Measurements from ENCODE around the gene AMPD2. TPM values are rescaled to one million over a fixed set of nuclear protein-coding genes. Genes with fewer than 3 reads are reported as not detected.

Gene AMPD2
- total and polyA plus RNA-seq, 7 experiments from 2014 or later = 26.2 to 403 (median 84.9) TPM

DNA sequence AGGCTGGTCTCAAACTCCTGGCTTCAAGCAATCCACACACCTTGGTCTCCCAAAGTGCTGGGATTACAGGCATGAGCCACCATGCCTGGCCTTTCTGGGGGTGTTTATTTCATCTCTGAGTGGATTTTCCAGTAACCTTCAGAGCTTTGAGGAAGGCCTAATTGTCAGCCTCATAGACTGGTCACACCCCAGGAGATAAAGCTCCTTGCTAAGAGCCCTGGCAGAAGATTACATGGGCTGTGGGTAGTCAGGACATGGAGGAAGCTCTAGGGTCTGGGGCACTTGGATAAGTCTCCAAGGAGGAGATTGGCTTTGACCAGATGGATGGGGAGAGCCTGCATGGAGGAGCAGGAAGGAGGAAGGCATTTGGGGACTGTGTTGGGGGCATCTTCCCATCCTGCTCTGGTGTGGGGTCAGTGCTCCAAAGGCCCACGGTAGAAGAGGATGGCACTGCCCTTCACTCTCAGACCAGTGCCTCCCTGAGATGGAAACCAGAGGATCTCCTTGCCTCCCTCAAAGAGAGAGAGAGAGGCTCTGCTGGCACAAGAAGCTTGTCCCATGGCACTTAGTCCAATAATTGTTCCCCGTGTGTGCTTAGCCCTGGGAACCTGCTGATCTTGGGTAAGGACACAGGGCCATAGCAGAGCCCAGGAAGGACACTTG, 21.6 kb downstream of the AMPD2 start:
- peaks cover 6 to 7% of the 10 kb centered on the region in 2 donors for H3K4me1 ChIP-seq (ENCODE audit: control insufficient read depth in 2 of 2, insufficient read depth in 2 of 2, low read length in 2 of 2)
- no peaks in the 10 kb centered on the region for H3K36me3 Mint-ChIP-seq
- CTCF ChIA-PET = interaction anchor here (0.7 to 9.2 kb wide), 26 partner anchors 9 to 391 kb away, joined by 3 to 116 read pairs (median 4); partner anchors contain the start of genes AHCYL1, GNAI3, GSTM2 and GSTM4
- DNase-seq = no peak
- no peak overlapping the region for H3K27ac ChIP-seq (ENCODE audit: low read depth, low read length)
- ATAC-seq = no peak
- peaks cover 0 to 3% (median 0%) of the 10 kb centered on the region in 11 donors for H3K9me3 Mint-ChIP-seq
- POLR2A ChIA-PET = interaction anchor here (1.0 to 1.9 kb wide), 5 partner anchors 82 to 132 kb away, joined by 3 to 11 read pairs (median 5); partner anchors contain the start of gene GNAI3
- no peak overlapping the region for H3K4me3 Mint-ChIP-seq
- no peaks in the 10 kb centered on the region for H3K27me3 ChIP-seq (ENCODE audit: control insufficient read depth in 2 of 2, insufficient read depth in 2 of 2, low read length in 2 of 2)
- intact Hi-C loops (cut with micrococcal nuclease) = loop anchor here in 1 of 2 donors (5.0 kb wide), 3 partner anchors 61 to 466 kb away; partner anchors contain the start of gene CSF1
- no peaks in the 10 kb centered on the region for H3K9me3 ChIP-seq (ENCODE audit: control insufficient read depth in 2 of 3, low read length in 3 of 3)
- H3K36me3 ChIP-seq (ENCODE audit: control insufficient read depth in 2 of 3, insufficient read depth in 3 of 3, low read length in 3 of 3) = no peaks in the 10 kb centered on the region
- H3K27me3 Mint-ChIP-seq = peaks cover 0 to 7% (median 0%) of the 10 kb centered on the region in 5 donors
- H3K4me3 ChIP-seq (ENCODE audit: low read length) = no peak overlapping the region
- H3K27ac Mint-ChIP-seq = peak overlapping the region in 1 of 9 donors; percentile 4
- H3K4me1 Mint-ChIP-seq = peaks cover 3 to 15% (median 5%) of the 10 kb centered on the region in 7 donors

DNA sequence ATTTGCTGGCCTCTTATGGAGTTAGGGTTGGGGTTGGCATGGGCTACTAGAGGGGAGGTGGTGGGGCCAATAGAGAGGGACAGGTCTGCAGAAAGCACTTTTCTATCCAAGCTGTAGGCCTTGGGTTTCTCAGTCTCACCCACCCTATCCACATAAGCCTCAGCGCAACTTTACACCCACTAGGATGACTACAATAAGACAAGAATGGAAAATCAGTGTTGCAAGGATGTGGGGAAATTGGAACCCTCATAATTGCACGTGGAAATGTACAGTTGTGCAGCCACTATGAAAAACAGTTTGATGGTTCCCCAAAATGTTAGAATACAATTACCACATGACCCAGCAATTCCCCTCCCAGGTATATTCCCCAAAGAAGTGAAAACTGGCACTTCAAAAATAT, 22.2 kb downstream of the AMPD2 start:
- intact Hi-C loops (cut with micrococcal nuclease) = loop anchor here (2.0 to 5.0 kb wide), 4 partner anchors 45 to 465 kb away; partner anchors contain the start of genes CSF1 (in 1 of the 2) and GSTM1 (in 1 of the 2)
- peaks cover 6 to 7% of the 10 kb centered on the region in 2 donors for H3K4me1 ChIP-seq (ENCODE audit: control insufficient read depth in 2 of 2, insufficient read depth in 2 of 2, low read length in 2 of 2)
- H3K4me3 ChIP-seq (ENCODE audit: low read length) = no peak overlapping the region
- no peaks in the 10 kb centered on the region for H3K36me3 Mint-ChIP-seq
- peaks cover 3 to 15% (median 5%) of the 10 kb centered on the region in 7 donors for H3K4me1 Mint-ChIP-seq
- no peaks in the 10 kb centered on the region for H3K9me3 ChIP-seq (ENCODE audit: control insufficient read depth in 2 of 3, low read length in 3 of 3)
- H3K27ac Mint-ChIP-seq = peak overlapping the region in 1 of 9 donors; percentile 4
- ATAC-seq (no peak), DNase-seq (no peak)
- H3K4me3 Mint-ChIP-seq = no peak overlapping the region
- H3K36me3 ChIP-seq (ENCODE audit: control insufficient read depth in 2 of 3, insufficient read depth in 3 of 3, low read length in 3 of 3) = no peaks in the 10 kb centered on the region
- H3K27me3 Mint-ChIP-seq = peaks cover 0 to 7% (median 0%) of the 10 kb centered on the region in 5 donors
- H3K27ac ChIP-seq (ENCODE audit: low read depth, low read length) = no peak overlapping the region
- ChIA-PET POLR2A (interaction anchor here (1.0 to 1.2 kb wide), 3 partner anchors 81 to 131 kb away, joined by 3 to 7 read pairs (median 3); partner anchors contain the start of gene GNAI3), CTCF (interaction anchor here (0.8 to 9.2 kb wide), 10 partner anchors 9 to 370 kb away, joined by 3 to 116 read pairs (median 28); partner anchors contain the start of genes AHCYL1 and GSTM4)
- H3K9me3 Mint-ChIP-seq = peaks cover 0 to 3% (median 0%) of the 10 kb centered on the region in 11 donors
- no peaks in the 10 kb centered on the region for H3K27me3 ChIP-seq (ENCODE audit: control insufficient read depth in 2 of 2, insufficient read depth in 2 of 2, low read length in 2 of 2)

DNA sequence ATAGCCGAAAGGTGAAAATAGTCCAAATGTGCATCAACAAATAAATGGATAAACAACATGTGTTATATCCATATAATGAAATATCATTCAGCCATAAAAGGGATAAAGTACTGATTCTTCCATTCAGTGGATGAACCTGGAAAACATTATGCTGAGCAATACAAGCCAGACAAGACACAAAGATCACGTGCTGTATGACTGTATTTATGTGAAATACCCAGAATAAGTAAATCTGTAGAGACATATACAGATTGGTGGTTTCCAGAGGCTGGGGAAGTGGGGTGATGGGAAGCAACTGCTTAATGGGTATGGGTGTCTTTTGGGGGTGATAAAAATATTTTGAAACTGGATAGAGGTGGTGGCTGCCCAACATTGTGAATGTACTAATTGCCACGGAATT, 23.0 kb downstream of the AMPD2 start:
- peak overlapping the region in 1 of 9 donors; percentile 47 for H3K27ac Mint-ChIP-seq
- H3K27ac ChIP-seq (ENCODE audit: low read depth, low read length) = no peak overlapping the region
- peaks cover 0 to 7% (median 0%) of the 10 kb centered on the region in 5 donors for H3K27me3 Mint-ChIP-seq
- no peaks in the 10 kb centered on the region for H3K27me3 ChIP-seq (ENCODE audit: control insufficient read depth in 2 of 2, insufficient read depth in 2 of 2, low read length in 2 of 2)
- POLR2A ChIA-PET = interaction anchor here (1.2 kb wide), 1 partner anchor 131 kb away, joined by 3 read pairs; no protein-coding TSS in a partner anchor
- peaks cover 0 to 3% (median 0%) of the 10 kb centered on the region in 11 donors for H3K9me3 Mint-ChIP-seq
- no peak overlapping the region for H3K4me3 Mint-ChIP-seq
- no peaks in the 10 kb centered on the region for H3K36me3 Mint-ChIP-seq
- H3K9me3 ChIP-seq (ENCODE audit: control insufficient read depth in 2 of 3, low read length in 3 of 3) = no peaks in the 10 kb centered on the region
- no peak overlapping the region for H3K4me3 ChIP-seq (ENCODE audit: low read length)
- no peaks in the 10 kb centered on the region for H3K36me3 ChIP-seq (ENCODE audit: control insufficient read depth in 2 of 3, insufficient read depth in 3 of 3, low read length in 3 of 3)
- ATAC-seq (no peak), DNase-seq (no peak)
- H3K4me1 ChIP-seq (ENCODE audit: control insufficient read depth in 2 of 2, insufficient read depth in 2 of 2, low read length in 2 of 2) = peaks cover 6 to 7% of the 10 kb centered on the region in 2 donors
- CTCF ChIA-PET = interaction anchor here (0.9 to 9.2 kb wide), 7 partner anchors 14 to 342 kb away, joined by 3 to 84 read pairs (median 13); partner anchors contain the start of genes AHCYL1 and GSTM4
- intact Hi-C loops (cut with micrococcal nuclease) = loop anchor here (1.0 to 5.0 kb wide), 9 partner anchors 14 to 465 kb away; partner anchors contain the start of genes AHCYL1 (in 2 of the 2), GSTM4 (in 2 of the 2), CSF1 (in 1 of the 2) and GSTM1 (in 1 of the 2)
- peaks cover 3 to 15% (median 5%) of the 10 kb centered on the region in 7 donors for H3K4me1 Mint-ChIP-seq

DNA sequence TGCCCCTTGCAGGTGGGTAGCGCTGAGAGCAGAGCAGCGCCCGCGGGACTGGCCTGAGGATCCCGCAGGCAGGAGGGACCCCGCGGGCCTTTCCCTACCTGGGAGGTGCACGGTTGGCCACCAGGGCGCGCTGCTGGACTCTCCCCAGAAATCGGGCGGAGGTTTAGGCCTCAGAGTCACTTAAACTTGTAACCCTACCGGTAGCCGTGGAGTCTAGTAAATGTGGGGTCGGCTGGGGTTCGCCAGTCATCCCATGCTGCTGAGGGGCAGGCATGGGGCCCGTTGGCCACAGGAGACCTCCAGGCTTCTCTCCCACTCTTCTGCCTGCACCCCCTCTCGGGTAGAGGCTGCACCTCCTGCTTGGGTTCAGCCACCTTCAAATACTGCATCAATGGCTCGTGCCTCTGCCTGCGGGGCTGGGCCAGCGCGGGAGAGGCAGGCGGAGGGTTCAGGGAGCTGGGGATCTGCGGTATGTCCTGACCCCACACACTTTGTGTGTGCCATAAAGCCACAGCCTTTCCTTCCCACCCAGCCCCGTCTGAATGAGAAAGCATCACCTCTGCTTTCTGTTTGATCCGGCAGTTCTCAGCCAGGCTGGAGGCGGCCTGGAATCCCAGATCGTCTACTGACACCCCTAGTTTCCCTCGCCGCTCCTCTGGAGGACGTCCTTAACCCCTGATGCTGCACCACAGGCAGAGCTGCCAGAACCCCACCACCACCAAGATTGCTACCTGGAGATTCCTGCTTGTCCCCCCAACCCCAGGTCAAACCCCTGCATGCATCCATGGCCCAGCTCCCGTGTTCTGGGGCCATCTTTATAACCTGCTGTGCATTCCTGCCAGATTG, 24.0 kb downstream of the AMPD2 start:
- CTCF ChIA-PET = interaction anchor here (0.6 to 9.2 kb wide), 9 partner anchors 9 to 341 kb away, joined by 4 to 84 read pairs (median 9); partner anchors contain the start of genes AHCYL1 and GSTM4
- DNase-seq (peak; percentile 65 to 91 (median 79)), ATAC-seq (peak; percentile 94)
- Histone ChIP-seq H3K36me3 (ENCODE audit: control insufficient read depth in 2 of 3, insufficient read depth in 3 of 3, low read length in 3 of 3) (no peaks in the 10 kb centered on the region), H3K9me3 (ENCODE audit: control insufficient read depth in 2 of 3, low read length in 3 of 3) (no peaks in the 10 kb centered on the region), H3K27ac (ENCODE audit: low read depth, low read length) (no peak overlapping the region), H3K27me3 (ENCODE audit: control insufficient read depth in 2 of 2, insufficient read depth in 2 of 2, low read length in 2 of 2) (no peaks in the 10 kb centered on the region), H3K4me3 (ENCODE audit: low read length) (no peak overlapping the region), H3K4me1 (ENCODE audit: control insufficient read depth in 2 of 2, insufficient read depth in 2 of 2, low read length in 2 of 2) (peaks cover 6 to 7% of the 10 kb centered on the region in 2 donors)
- H3K27ac Mint-ChIP-seq = peak overlapping the region in 3 of 9 donors; percentile 22 to 81 (median 38)
- H3K9me3 Mint-ChIP-seq = peaks cover 0 to 3% (median 0%) of the 10 kb centered on the region in 11 donors
- peaks cover 3 to 15% (median 5%) of the 10 kb centered on the region in 7 donors for H3K4me1 Mint-ChIP-seq
- intact Hi-C loops (cut with micrococcal nuclease) = loop anchor here (1.0 to 5.0 kb wide), 9 partner anchors 13 to 464 kb away; partner anchors contain the start of genes AHCYL1 (in 2 of the 2), GSTM4 (in 2 of the 2), CSF1 (in 1 of the 2) and GSTM1 (in 1 of the 2)
- POLR2A ChIA-PET = interaction anchor here (0.6 to 1.5 kb wide), 3 partner anchors 13 to 628 kb away, joined by 4 to 5 read pairs (median 4); partner anchors contain the start of gene AHCYL1
- peaks cover 0 to 7% (median 0%) of the 10 kb centered on the region in 5 donors for H3K27me3 Mint-ChIP-seq
- H3K36me3 Mint-ChIP-seq = no peaks in the 10 kb centered on the region
- H3K4me3 Mint-ChIP-seq = no peak overlapping the region

DNA sequence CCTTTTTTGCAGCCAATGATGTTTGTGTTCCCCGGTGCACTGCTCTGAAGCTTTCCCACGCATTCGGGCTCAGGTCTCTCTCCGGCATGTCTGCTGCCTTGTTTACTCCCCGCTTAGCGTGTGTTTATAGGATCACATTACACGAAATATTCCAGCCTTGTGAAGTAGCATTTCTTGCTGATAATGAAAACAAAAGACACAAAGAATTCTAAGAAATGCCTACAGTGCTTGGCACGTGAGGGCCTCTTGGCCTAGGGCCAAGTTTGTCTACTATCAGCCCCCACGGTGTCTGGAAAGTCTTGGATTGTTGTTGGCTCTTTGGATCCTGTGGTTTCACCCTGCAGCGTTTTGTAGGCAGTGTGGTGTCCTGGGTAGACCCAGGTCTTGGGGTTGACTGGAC, 25.0 kb downstream of the AMPD2 start:
- ChIA-PET POLR2A (interaction anchor here (0.6 to 0.7 kb wide), 2 partner anchors 12 to 355 kb away, joined by 4 to 6 read pairs; no protein-coding TSS in a partner anchor), CTCF (interaction anchor here (0.7 to 6.7 kb wide), 5 partner anchors 8 to 147 kb away, joined by 3 to 41 read pairs (median 3); partner anchors contain the start of gene GSTM4)
- no peak overlapping the region for H3K27ac ChIP-seq (ENCODE audit: low read depth, low read length)
- Mint-ChIP-seq H3K36me3 (no peaks in the 10 kb centered on the region), H3K27ac (no peak overlapping the region), H3K4me3 (no peak overlapping the region), H3K9me3 (peaks cover 0 to 2% (median 0%) of the 10 kb centered on the region in 11 donors), H3K27me3 (peaks cover 0 to 10% (median 0%) of the 10 kb centered on the region in 5 donors), H3K4me1 (peaks cover 5 to 17% (median 5%) of the 10 kb centered on the region in 7 donors)
- H3K9me3 ChIP-seq (ENCODE audit: control insufficient read depth in 2 of 3, low read length in 3 of 3) = no peaks in the 10 kb centered on the region
- peaks cover 6 to 7% of the 10 kb centered on the region in 2 donors for H3K4me1 ChIP-seq (ENCODE audit: control insufficient read depth in 2 of 2, insufficient read depth in 2 of 2, low read length in 2 of 2)
- no peak for DNase-seq
- H3K4me3 ChIP-seq (ENCODE audit: low read length) = no peak overlapping the region
- ATAC-seq = no peak
- intact Hi-C loops (cut with micrococcal nuclease) = loop anchor here in 1 of 2 donors (5.0 kb wide), 3 partner anchors 58 to 463 kb away; partner anchors contain the start of gene CSF1
- H3K27me3 ChIP-seq (ENCODE audit: control insufficient read depth in 2 of 2, insufficient read depth in 2 of 2, low read length in 2 of 2) = no peaks in the 10 kb centered on the region
- H3K36me3 ChIP-seq (ENCODE audit: control insufficient read depth in 2 of 3, insufficient read depth in 3 of 3, low read length in 3 of 3) = no peaks in the 10 kb centered on the region
